ENCODE results near the gene PRKAB2.
"Not testable (repeated sequence)": the region's sequence is repeated elsewhere in the genome, so short reads cannot be mapped to it uniquely, and the experiment has no call there.

Gene PRKAB2

DNA sequence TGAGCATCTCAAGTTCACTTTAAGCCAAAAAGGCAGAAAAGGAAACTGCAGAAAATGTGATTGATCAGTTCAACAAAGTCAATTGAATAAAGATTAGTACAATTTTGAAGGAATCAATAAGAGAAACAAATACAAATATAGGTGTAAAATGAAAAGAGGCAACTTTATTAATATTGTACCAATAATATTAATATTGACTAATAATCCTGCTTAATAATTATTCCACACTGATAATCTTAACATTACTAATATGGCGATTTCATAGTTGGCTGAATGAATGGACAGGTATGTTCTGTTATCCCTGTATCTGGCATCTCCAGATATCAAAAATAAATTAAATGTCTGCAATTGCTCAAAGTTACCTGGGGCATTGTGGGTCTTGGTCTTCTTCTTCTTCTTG is 61.8 kb downstream of the PRKAB2 start:
- Mint-ChIP-seq H3K27me3 (ENCODE audit: low read depth) (peaks cover 27% of the 10 kb centered on the region), H3K4me3 (no peak overlapping the region), H3K9me3 (no peaks in the 10 kb centered on the region), H3K27ac (no peak overlapping the region), H3K36me3 (ENCODE audit: low read depth) (no peaks in the 10 kb centered on the region), H3K4me1 (ENCODE audit: low read depth) (peaks cover 2% of the 10 kb centered on the region)
- no peak for DNase-seq (ENCODE audit: low spot score)

GRCh38 chr1:147109762-147110161 is 62.5 kb downstream of the PRKAB2 start:
- Mint-ChIP-seq H3K4me1 (ENCODE audit: low read depth) (peaks cover 2% of the 10 kb centered on the region), H3K27ac (peak overlapping the region; percentile 18), H3K4me3 (no peak overlapping the region), H3K27me3 (ENCODE audit: low read depth) (peaks cover 27% of the 10 kb centered on the region), H3K9me3 (no peaks in the 10 kb centered on the region), H3K36me3 (ENCODE audit: low read depth) (no peaks in the 10 kb centered on the region)
- DNase-seq (ENCODE audit: low spot score) = no peak

GRCh38 chr1:147109041-147109440 is 63.2 kb downstream of the PRKAB2 start:
- H3K4me1 Mint-ChIP-seq (ENCODE audit: low read depth) = peaks cover 2% of the 10 kb centered on the region

GRCh38 chr1:147106407-147106881 is 65.8 kb downstream of the PRKAB2 start:
- not testable (repeated sequence) for H3K36me3 Mint-ChIP-seq (ENCODE audit: low read depth); H3K9me3 Mint-ChIP-seq; DNase-seq (ENCODE audit: low spot score); H3K4me3 Mint-ChIP-seq; H3K27ac Mint-ChIP-seq; H3K4me1 Mint-ChIP-seq (ENCODE audit: low read depth)
- H3K27me3 Mint-ChIP-seq (ENCODE audit: low read depth) = peaks cover 24% of the 10 kb centered on the region

More at GRCh38 chr1:147109041-147109440, 63.2 kb downstream of the PRKAB2 start:
- Mint-ChIP-seq H3K9me3 (no peaks in the 10 kb centered on the region), H3K27ac (no peak overlapping the region), H3K36me3 (ENCODE audit: low read depth) (no peaks in the 10 kb centered on the region), H3K4me3 (no peak overlapping the region), H3K27me3 (ENCODE audit: low read depth) (peaks cover 22% of the 10 kb centered on the region)
- no peak for DNase-seq (ENCODE audit: low spot score)

DNA sequence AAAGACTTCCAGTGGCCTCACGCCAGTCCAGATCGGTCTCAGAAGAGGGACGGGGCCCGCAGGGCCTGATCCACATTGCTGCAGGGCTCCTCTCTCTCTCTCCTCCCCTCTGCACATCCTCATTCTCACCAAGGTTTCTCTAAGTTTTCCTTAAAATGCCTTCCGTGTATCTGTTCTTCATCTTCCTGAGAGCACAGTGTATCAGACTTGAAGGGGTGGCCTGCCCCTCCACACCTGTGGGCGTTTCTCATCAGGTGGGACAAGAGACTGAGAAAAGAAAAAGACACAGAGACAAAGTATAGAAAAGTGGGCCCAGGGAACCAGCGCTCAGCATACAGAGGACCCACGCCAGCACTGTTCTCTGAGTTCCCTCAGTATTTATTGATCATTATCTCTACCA is 66.4 kb downstream of the PRKAB2 start:
- Mint-ChIP-seq H3K9me3 (no peaks in the 10 kb centered on the region), H3K27me3 (ENCODE audit: low read depth) (peaks cover 24% of the 10 kb centered on the region), H3K4me3 (no peak overlapping the region), H3K36me3 (ENCODE audit: low read depth) (no peaks in the 10 kb centered on the region), H3K27ac (no peak overlapping the region), H3K4me1 (ENCODE audit: low read depth) (peaks cover 2% of the 10 kb centered on the region)
- DNase-seq (ENCODE audit: low spot score) = no peak

All from T-helper 2 cell treated with Interferon-gamma antibody and Interleukin-4, amounts not matched to agents 5 μg/mL and 100 μg/mL, for 36 hours (primary cell).